GM21723 (cell line): Measurements from ENCODE around the gene CFAP77.

ENCODE experiments used
- ATAC-seq: cut with Tn5 transposase; IDR thresholded peaks from one replicate; pipeline ENCODE4 v1.9.1; 2021; ENCODE audit warnings: mild to moderate bottlenecking, moderate library complexity; ENCODE audit not compliant: unreplicated experiment

CFAP77 gene

DNA sequence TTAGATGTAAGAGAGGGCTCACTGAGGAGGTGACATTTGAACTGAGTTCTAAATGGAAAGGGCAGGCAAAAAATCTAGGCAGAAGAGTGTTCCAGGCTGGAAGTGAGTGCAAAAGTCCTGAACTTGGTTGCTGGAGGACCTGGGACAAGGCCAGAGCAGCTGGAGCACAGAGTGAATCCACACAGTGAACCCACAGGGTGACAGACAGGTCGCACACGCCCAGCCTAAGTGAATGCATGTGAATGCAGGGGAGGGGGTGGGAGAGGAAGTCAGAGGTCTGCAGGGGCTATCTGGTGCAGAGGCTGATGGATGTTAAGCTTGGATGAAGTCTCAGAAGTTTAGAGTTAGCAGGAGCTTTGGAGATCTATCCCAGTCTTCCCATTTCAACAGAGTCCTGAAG lies 2.8 kb upstream of the CFAP77 start:
- ATAC-seq = no peak

DNA sequence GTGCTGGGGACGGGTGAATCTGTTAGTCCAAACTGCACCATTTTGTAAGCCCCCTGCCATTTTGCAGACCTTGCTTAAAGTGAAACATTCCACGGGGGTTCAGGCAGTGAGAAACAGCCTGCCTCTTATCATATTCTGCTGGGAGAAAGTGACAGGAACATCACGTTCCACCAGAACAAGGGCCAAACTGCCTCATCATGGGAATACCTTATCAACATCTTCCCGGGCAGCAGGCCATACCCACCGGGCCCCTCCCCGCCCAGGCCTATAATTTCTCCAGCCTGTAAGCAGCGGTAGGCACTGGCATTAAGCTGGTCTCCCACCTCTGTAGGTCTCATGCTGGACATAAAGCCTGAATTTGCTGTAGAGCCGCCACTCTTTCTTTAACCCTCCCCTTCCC lies 1.5 kb upstream of the CFAP77 start:
- ATAC-seq = no peak

GRCh38 chr9:132410642-132411041 lies 631 bp downstream of the CFAP77 start:
- ATAC-seq = no peak

GRCh38 chr9:132411091-132411508 lies 1.1 kb downstream of the CFAP77 start:
- ATAC-seq = no peak

- ATAC-seq = no peak
These were observed 2.1 kb downstream of the CFAP77 start for GRCh38 chr9:132412089-132412488.

DNA sequence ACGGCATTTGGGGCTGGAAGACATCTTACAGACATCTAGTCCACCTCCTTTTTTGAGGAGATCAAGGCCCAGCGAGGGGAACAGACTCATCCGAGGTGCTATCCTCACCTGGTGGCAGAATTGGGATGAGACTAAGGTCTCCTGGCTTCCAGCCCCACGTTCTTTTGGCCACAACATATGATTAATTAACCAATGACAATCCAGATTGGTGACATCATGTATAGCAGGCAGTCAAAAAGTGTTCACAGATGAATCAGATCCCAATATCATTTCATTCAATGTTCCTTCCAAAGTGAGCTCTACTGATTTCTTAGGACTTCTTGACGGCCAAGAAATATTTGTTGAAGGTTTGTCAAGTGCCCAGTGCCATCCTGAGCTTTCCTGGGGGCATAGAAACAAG lies 3.9 kb downstream of the CFAP77 start:
- no peak for ATAC-seq

DNA sequence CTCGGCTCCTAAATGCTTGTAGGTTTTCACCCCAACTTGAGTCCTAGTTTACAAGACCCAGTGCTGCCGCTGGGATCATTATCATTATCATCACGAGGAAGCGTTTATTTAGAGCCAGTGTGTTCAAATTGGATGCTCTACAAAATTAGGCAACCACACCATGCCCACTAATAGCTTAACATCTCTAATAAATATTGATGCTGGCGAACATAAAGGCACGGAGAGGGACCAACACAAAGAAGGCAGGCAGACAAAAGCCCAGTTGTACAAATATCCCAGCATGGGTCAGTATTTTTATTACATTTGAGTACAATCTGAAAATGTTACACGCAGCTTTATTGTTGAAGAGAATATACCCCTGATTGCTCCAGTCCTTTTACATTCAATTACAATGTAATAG lies 4.7 kb downstream of the CFAP77 start:
- no peak for ATAC-seq

GRCh38 chr9:132415181-132415580 lies 5.2 kb downstream of the CFAP77 start:
- no peak for ATAC-seq

DNA sequence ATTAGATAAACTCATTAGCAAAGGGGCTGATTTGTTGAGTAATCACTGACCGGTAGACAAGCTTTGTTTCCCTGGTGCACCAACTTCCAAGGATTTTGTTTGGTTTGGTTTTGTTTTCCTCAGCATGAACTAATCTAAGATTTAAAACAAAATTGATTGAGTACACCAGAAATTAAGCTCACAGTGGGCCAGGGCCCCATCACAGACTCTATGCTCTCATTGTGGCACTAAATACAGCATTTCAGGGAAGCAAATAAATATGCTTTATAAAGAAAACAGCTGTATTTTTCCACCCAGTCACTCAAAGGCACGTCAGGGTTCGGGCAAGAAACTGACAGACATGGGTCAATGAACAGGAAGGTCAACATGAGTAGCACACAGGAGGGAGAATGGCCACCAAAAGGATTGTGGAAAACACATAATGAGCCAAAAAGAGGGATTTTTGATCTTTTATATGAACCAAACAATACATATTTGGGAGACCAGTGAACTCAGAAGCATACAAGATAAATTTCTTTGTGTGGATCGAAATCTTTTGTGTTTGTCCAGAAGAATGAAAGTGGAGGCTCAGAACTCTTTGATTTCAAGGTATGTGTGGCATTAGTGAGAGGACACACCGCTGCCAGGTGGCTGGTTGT lies 8.8 kb downstream of the CFAP77 start:
- no peak for ATAC-seq

DNA sequence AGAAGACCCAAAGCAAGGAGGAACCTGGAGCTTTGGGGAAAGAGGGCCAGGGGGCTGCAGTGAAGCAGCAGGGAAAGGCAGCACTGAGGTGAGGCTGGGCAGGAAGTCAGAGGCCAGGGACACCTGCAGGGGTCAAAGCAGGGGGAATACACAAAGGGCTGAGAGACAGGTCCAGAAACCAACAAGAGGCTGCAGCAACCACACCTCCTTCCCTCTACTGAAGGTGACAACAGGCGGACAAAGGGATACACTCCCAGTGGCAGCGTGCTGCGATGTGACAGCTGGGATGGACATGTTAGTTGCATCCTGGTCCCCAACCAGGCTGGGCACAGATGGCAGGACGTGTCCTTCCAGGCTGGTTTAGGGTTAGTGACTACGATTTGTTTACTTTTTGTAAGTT lies 12.6 kb downstream of the CFAP77 start:
- no peak for ATAC-seq

- ATAC-seq = no peak
These were observed 13.5 kb downstream of the CFAP77 start for GRCh38 chr9:132423503-132423902.

GRCh38 chr9:132424857-132425674 lies 15.1 kb downstream of the CFAP77 start:
- ATAC-seq = no peak

GRCh38 chr9:132425675-132426062 lies 15.7 kb downstream of the CFAP77 start:
- no peak for ATAC-seq

- no peak for ATAC-seq
These were observed 16.8 kb downstream of the CFAP77 start for GRCh38 chr9:132426639-132427414.

DNA sequence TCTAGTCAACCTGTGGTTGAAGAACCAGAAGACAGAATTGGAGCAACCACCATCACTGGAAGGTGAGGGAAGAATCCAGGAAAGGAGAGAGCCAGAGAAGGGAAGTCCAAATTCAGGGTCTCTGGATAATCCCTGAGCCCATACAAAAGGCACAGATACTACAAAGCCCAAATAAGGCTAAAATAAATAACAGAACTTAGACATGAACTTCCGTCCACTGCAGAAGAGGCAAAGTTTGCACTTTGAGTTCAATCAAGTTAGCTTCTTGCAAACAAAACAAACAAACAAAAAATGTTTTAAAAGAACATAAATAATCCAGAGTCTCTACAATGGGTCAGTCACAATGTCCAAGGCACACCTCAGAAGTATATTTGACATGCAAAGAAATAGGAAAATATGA lies 21.0 kb downstream of the CFAP77 start:
- ATAC-seq = no peak

- ATAC-seq = no peak
These were observed 24.9 kb downstream of the CFAP77 start for GRCh38 chr9:132434881-132435280.

DNA sequence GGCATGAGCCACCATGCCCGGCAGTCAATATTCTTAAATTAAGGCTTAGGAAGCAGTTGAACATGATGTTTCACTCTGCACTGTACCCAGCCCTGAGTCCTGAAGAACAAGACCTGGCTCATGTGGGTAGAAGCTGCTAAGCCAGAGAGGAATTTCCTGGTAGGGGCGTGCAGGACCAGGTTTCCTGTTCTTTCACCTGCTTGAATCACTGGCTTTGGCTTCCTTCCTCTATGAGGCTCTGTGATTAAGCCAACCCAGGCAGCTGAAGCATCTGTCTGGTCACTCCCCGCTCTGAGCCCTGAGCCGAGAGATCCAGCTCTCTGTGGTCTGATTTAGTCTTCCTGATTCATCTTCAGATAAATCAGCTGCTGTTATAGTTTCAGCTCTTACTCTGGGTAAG lies 29.1 kb downstream of the CFAP77 start:
- ATAC-seq = no peak

DNA sequence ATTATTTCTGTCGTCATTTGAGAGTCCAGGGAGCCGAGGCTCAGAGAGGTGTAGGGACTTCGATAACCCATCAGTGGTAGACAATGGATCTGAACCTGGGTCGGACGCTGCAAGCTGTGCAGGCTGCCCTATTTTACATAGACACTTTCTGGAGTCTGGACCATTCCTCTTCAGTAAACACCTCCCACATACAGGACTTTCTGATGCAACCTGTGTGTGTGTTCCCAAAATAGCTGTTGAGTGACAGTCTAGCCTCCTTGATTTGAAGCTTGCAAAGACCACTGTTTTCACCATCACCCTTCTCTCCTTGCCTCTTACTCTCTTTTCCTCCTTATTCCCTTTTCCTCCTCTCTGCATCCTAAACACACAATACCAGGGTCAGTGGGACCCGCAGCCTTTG lies 30.7 kb downstream of the CFAP77 start:
- ATAC-seq = no peak

- no peak for ATAC-seq
These were observed 31.4 kb downstream of the CFAP77 start for GRCh38 chr9:132441404-132441803.

GRCh38 chr9:132443951-132444607 lies 34.1 kb downstream of the CFAP77 start:
- ATAC-seq = no peak

DNA sequence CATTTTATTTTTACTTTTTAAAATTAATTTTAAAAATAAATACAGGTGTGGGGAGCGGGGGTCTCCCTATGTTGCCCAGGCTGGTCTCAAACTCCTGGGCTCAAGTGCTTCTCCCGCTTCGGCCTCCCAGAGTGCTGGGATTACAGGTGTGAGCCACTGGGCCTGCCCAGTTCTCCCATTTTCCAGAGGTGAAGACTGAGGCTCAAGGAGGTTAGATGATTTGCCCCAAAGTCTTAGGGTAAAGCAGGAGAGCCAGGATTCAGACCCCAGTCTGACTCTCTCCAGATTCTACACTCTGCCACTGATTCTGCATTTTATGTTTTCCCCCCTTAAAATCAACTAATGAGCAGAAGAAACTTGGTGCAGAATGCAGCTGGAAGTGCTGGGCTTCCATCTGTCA lies 36.9 kb downstream of the CFAP77 start:
- no peak for ATAC-seq
